ENCODE results near the gene ROBO3.

ROBO3 gene

DNA sequence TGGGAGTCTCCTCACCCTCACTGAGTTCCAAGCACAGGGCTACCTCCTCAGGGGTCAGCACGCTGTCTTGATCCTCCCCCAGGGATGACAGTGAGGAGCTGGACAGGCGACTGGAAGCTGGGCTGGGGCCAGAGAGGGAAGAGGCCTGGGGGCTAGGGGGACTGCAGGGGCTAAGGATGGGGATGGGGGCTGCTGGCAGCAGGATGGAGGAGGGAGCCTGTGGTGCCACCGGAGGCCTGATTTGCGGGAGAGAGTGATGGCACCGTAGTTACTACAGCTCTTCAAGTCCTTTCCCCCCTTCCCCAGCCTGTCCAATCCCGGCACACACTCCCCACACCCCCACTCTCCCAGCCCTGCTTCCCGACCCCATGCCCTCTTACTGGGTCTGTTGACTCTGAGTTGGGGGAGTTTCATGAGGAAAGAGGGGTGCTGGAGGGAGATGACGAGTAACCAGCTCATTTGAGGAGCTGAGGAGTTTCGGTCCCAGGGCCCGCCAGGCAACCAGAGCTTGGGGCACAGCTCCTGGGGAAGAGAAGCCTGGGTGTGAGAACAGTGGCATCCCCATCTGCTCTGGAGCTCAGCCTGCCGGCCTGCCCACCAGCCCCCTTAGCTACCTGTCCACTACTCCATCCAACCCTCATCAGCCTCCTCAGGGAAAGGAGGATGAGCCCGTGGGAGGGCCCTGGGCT lies 21.9 kb downstream of the ROBO3 start:
- in situ Hi-C loops (cut with MboI; ENCODE audit: low pct_unique_long_range_greater_than_20kb, low sequenced_read_pairs): no loop called here
- DNase-seq: no peak

DNA sequence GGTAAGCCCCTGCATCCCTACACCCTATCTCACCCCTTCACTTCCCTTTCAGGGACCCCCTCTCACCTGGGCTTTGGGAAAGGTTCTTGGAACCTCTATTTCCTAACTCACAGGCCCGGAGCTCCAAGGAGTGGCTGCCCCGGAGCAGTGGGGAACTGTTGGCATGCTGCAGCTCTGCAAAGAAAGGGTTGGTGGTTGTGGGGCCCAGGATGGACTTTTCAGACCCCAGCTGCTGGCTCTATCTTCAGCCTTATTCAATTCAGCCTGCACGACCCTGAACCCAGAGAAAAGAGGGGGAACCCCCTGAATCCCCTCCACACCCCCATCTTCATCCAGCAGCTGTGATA lies 22.4 kb downstream of the ROBO3 start:
- DNase-seq: no peak
- in situ Hi-C loops (cut with MboI; ENCODE audit: low pct_unique_long_range_greater_than_20kb, low sequenced_read_pairs): no loop called here

DNA sequence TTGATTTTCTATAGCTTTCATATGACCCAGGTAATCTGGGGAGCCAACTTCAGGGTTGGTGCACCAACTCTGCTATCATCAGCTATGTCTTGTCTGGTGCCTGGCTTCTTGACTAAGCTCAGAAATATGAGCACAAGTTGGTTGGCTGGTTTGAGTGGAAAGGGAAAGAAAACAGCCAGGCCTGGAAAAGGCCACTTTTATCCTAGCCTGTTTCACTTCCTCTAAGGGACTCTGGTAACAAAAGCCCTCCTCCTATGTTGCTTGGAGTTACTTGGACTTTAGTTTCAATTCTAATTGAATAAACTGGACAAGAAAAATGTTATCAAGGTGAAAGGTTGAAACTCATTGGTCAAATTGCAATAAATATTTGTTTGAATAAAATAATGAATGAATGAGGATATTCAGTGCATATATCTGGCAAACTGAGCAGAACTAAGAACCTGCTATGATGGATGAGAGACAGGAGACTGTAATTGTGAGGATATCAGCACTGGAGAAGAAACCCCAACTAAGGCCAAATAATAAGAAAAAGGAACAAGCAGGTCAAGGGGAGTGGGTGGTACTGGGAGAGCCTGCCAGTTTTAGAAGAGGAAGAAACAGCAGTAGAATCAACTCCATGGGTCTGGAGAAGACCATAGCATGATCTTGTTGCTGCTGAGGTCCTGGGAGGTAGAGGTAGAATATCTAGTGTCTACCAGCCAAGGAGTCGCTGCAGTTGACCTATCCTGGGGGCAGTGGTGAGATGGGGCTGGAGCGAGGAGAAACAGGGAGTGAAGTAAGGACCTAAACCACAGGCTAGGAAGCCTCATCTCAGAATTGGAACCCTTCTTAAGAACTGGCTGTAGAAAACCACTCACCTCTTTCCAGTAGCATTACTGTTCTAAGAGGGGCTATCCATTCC lies 24.2 kb downstream of the ROBO3 start:
- in situ Hi-C loops (cut with MboI; ENCODE audit: low pct_unique_long_range_greater_than_20kb, low sequenced_read_pairs): no loop called here

GRCh38 chr11:124890151-124890550 lies 24.9 kb downstream of the ROBO3 start:
- in situ Hi-C loops (cut with MboI; ENCODE audit: low pct_unique_long_range_greater_than_20kb, low sequenced_read_pairs): no loop called here
- DNase-seq: no peak

More for the DNA sequence above, 24.2 kb downstream of the ROBO3 start:
- DNase-seq: no peak

DNA sequence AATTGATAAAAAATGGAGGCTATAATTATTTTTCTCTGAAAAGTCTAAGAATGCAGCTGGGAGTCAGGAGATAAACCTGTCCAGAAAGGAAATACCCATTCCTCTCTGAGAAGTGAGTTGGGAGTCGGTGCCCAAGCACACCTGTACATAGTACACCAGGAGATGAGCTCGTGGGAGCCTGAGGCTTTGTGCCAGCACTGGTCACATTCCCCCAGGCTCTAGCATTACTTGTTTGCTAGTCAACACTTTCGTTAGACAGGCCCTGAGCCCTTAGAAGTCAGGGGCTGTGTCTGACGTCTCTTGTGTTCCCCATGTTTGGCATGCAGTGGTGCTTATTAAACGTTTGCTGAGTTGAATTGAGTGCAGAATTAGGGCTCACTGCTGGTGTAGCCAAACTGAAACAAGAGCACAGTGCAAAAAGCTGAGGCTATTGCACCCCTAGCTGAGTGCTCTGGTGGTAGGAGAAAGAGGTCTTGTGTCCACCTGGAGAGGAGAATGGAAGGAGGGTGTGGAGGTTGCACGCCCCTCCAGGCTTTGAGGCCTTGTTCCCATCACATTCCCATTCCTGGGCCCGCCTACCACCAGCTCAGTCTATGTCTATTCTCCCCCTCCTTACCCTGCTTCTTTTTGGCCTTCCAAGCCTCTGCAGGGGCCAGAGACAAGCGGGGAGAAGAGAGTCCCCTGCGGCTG lies 25.6 kb downstream of the ROBO3 start:
- no peak for DNase-seq
- in situ Hi-C loops (cut with MboI; ENCODE audit: low pct_unique_long_range_greater_than_20kb, low sequenced_read_pairs): no loop called here

DNA sequence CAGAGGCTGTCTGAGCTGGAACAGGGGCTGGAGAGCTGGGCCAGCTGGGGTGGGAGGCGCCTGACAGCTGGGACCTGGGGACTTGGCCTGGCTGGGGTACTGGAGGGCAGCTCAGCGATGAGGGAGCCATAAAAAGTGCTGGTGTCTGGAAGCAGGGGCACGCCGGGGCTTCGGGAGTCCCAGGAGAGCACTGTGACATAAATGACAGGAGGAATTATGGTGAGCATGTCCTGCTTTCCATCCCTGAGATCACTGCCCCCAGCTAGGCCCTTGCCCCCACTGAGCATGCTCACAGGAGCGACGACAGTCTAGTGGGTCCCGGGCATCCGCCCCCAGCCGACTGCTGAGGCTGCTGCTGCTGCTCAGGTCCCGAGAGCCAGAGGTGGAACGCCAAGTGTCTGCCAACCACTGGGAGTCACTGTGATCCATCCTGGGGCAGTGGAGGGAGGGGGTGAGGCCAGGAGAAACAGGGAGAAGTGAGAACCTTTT lies 26.2 kb downstream of the ROBO3 start:
- DNase-seq: no peak
- in situ Hi-C loops (cut with MboI; ENCODE audit: low pct_unique_long_range_greater_than_20kb, low sequenced_read_pairs): no loop called here

DNA sequence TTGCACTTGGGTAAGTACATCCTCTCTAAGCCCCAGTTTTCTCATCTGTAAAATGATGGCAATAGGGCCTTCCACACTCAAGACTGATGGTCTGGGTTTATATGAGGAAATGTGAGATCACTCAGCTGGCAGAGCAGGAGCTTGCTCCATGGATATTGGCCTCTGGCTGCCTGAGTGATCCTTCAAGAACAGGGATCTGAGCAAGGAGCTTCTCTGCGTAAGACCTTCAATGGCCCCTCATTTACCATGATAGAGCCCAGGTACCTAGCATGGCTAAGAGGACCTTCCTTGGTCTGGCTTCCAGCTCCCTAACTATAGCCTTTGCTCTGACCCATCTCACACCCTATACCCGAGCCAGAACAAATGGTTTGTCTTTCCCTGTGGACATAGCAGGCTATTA lies 26.9 kb downstream of the ROBO3 start:
- in situ Hi-C loops (cut with MboI; ENCODE audit: low pct_unique_long_range_greater_than_20kb, low sequenced_read_pairs): no loop called here
- DNase-seq: no peak

DNA sequence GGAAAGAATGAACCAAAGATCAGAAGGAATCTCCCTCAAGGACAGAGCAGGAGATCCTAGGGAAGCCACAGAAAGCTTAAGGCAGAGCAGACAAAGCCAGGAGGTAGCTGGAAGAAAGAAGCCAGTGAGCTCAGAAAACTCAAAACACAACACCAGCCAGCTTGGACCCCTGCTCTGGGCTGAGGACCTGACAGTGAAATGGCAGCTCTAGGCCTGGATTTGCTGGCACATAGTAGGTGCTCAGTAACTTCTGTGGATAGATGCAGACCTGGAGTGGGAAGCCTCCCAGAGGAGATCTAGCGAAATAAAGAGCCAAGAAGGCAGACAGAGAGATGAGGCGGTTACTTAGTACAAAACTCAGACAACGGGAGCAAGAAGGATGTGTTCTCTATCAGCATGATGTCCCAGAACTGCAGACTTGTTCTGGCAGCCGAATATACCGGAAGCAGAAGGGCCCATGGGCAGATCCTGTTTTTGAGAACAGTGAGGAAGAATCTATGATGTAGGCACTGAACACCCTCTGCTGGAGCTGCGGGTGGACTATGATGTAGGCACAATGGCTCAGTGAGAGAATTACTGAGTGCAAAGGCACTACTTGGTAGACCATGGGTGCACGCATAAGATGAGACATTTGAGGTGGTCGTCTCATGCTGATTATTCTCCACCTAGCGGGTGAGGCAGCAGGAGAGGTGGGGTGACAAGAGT lies 27.7 kb downstream of the ROBO3 start:
- in situ Hi-C loops (cut with MboI; ENCODE audit: low pct_unique_long_range_greater_than_20kb, low sequenced_read_pairs): no loop called here
- no peak for DNase-seq

- no peak for DNase-seq
- in situ Hi-C loops (cut with MboI; ENCODE audit: low pct_unique_long_range_greater_than_20kb, low sequenced_read_pairs): no loop called here
These were observed 28.7 kb downstream of the ROBO3 start for GRCh38 chr11:124893781-124894401.

GRCh38 chr11:124894606-124895430 lies 29.6 kb downstream of the ROBO3 start:
- in situ Hi-C loops (cut with MboI; ENCODE audit: low pct_unique_long_range_greater_than_20kb, low sequenced_read_pairs): no loop called here
- no peak for DNase-seq

DNA sequence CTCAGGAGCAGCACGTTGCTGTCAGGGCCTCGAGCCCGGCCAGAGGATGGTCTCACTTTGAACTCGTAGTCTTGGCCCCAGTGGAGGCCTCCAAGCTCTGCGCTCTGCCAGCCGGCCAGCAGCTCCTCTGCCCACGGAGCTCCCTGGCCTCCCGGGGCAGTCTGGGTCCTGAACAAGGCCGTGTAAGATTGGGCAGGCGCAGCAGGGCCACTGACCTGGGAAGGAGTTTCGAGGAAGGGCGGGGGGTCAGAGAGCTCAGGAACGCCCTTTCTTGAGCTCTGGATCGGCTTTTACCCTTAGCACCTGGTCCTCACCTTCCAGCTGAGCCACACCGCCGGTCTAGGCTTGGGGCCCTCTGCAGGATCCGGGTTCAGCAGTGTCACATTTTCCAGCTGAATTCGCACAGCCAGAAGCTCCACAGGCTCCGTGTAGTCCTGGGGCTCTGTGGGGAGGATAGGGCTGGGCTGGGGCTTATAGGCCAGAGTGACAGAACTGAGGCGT lies 30.3 kb downstream of the ROBO3 start:
- no peak for DNase-seq
- in situ Hi-C loops (cut with MboI; ENCODE audit: low pct_unique_long_range_greater_than_20kb, low sequenced_read_pairs): no loop called here

GRCh38 chr11:124896071-124896750 lies 31.0 kb downstream of the ROBO3 start:
- no peak for DNase-seq
- in situ Hi-C loops (cut with MboI; ENCODE audit: low pct_unique_long_range_greater_than_20kb, low sequenced_read_pairs): no loop called here

DNA sequence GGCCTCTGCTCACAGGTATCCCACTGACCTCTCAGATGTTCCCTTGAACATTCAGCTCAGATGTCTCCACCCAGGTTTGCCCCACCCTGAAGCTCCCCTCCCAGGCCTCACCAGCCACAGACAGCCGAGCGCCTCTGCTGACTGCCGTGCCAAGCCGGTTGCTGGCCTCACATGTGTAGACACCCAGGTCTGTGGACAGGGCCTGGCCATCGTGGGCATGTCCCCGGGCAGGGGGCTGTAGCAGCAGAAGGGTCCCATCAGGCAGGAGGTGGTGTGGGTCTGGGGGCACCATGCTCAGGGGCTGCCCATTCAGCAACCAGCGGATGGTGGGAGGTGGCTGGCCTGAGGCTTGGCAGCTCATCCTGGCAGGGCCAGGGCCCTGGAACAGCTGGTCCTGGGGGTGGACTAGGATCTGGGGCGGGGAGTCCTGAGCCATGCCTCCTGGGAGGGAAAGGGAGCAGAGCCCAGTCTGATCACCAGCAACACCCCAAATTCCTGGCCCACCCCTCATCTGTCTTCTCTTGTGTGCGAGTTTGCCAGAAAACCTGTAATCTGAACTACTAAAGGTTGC lies 31.7 kb downstream of the ROBO3 start:
- in situ Hi-C loops (cut with MboI; ENCODE audit: low pct_unique_long_range_greater_than_20kb, low sequenced_read_pairs): no loop called here
- no peak for DNase-seq

GRCh38 chr11:124897674-124898262 lies 32.5 kb downstream of the ROBO3 start, which contains the start of gene ROBO4:
TSS of gene ROBO4 (minus strand) at chr11:124897865. CDS start at chr11:124897795, 70 bp downstream.
- no peak for DNase-seq
- in situ Hi-C loops (cut with MboI; ENCODE audit: low pct_unique_long_range_greater_than_20kb, low sequenced_read_pairs): no loop called here

GRCh38 chr11:124898263-124898680 lies 33.0 kb downstream of the ROBO3 start:
- in situ Hi-C loops (cut with MboI; ENCODE audit: low pct_unique_long_range_greater_than_20kb, low sequenced_read_pairs): no loop called here
- no peak for DNase-seq

DNA sequence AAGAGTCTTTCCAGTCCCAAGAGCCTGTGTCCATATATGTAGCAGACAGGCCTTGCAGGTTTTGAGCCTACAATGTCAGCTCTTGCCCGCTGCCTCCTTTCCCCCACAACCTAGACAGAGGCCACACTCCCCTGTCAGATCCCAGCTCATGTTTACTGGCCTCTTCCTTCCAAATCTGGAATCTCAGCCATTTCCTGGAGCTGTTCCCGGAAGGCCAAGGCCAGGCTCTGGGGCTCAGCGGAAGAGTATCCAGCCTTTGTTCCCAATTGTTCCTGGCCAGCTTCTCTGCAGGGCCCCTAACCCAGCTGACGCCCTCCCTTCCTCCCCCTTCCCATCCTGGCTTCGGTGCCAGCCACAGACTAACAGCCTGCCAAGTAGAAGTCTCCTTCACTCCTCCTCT lies 33.5 kb downstream of the ROBO3 start:
- in situ Hi-C loops (cut with MboI; ENCODE audit: low pct_unique_long_range_greater_than_20kb, low sequenced_read_pairs): no loop called here
- no peak for DNase-seq
